Ascending aorta (tissue), 2 donors: Measurements from ENCODE around the gene GSG1L2. TPM values are rescaled to one million over a fixed set of nuclear protein-coding genes. Genes with fewer than 3 reads are reported as not detected.

Experiments used
- DNase-seq, 2 donors: peaks; one replicate each; pipeline ENCODE4 v3.0.0-alpha.2; 2019; ENCODE audit warnings: low spot score in 2 of 2
- H3K27ac ChIP-seq, 2 donors: fragments of 200-600 bp; sonication (generic); one replicate each; pipeline ENCODE4 v1.5.1; 2016 to 2017; ENCODE audit warnings: mild to moderate bottlenecking in 1 of 2
- H3K27me3 ChIP-seq: fragments of 200-600 bp; sonication (generic); one replicate; pipeline ENCODE4 v1.5.1; 2017
- H3K36me3 ChIP-seq, 2 donors: fragments of 200-600 bp; sonication (generic); one replicate each; pipeline ENCODE4 v1.5.1; 2016
- H3K4me1 ChIP-seq, 2 donors: fragments of 200-600 bp; sonication (generic); one replicate each; pipeline ENCODE4 v1.5.1; 2016 to 2017; ENCODE audit warnings: mild to moderate bottlenecking in 1 of 2
- H3K4me3 ChIP-seq, 2 donors: fragments of 200-600 bp; sonication (generic); one replicate each; pipeline ENCODE4 v1.5.1; 2016 to 2017; ENCODE audit warnings: mild to moderate bottlenecking in 1 of 2
- H3K9me3 ChIP-seq, 2 donors: fragments of 200-600 bp; sonication (generic); one replicate each; pipeline ENCODE4 v1.5.1; 2016
- intact Hi-C: fragments of 100-400 bp; cut with DNase I; formaldehyde crosslinking; loops from one replicate; pipeline ENCODE4 v1.15.1; 2023
- total RNA-seq: library from RNA; depleted of rRNA; stranded (reverse); fragments of >200 nt; gene quantifications from one replicate; pipeline ENCODE4 v1.1.0, GENCODE V29; 2016
- TF ChIP-seq, protein P1 (sequence below), 3 experiments: fragments of 200-600 bp in 2 of 3; fragments of 450-650 bp in 1 of 3; sonication (generic) in 2 of 3; IDR thresholded peaks; one replicate each; pipeline ENCODE4 v1.5.1; 2016 to 2019; ENCODE audit warnings: antibody characterized with exemption in 3 of 3, mild to moderate bottlenecking in 1 of 3, moderate library complexity in 1 of 3

GSG1L2 gene
- total RNA-seq = not detected

DNA sequence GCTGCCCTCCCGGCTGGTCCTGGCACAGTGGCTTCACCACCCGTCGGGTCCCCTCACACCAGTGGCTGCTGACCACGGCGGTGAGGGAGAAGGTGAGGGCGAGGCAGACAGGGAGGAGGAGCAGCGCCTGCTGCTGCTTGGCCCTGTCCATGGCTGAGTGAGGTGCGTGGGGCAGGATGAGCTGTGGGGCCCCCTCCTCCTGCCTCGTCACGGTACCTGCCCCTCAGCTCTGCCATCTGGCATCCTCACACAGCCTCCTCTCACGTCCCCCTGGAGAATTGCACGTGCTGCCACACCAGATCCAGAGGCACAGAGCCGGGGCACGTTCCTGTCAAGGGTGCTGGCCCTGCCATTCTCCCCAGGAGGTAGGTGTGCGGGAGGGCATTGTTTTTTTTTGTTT is at the start of gene GSG1L2:
Gene GSG1L2 (minus strand): TSS at position 159 of the 400 bp plus-strand sequence. CDS start 8 bp downstream, at position 151.
- TF ChIP-seq, protein P1, sequence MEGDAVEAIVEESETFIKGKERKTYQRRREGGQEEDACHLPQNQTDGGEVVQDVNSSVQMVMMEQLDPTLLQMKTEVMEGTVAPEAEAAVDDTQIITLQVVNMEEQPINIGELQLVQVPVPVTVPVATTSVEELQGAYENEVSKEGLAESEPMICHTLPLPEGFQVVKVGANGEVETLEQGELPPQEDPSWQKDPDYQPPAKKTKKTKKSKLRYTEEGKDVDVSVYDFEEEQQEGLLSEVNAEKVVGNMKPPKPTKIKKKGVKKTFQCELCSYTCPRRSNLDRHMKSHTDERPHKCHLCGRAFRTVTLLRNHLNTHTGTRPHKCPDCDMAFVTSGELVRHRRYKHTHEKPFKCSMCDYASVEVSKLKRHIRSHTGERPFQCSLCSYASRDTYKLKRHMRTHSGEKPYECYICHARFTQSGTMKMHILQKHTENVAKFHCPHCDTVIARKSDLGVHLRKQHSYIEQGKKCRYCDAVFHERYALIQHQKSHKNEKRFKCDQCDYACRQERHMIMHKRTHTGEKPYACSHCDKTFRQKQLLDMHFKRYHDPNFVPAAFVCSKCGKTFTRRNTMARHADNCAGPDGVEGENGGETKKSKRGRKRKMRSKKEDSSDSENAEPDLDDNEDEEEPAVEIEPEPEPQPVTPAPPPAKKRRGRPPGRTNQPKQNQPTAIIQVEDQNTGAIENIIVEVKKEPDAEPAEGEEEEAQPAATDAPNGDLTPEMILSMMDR (IDR thresholded peaks at IDR 0.05) = no peak
- H3K4me1 ChIP-seq = no peaks in the 10 kb centered on the region
- no peak for DNase-seq
- no peaks in the 10 kb centered on the region for H3K36me3 ChIP-seq
- no peak within 1 kb of the TSS for H3K4me3 ChIP-seq
- no peaks in the 10 kb centered on the region for H3K9me3 ChIP-seq
- no peak within 1 kb of the TSS for H3K27ac ChIP-seq
- no peaks in the 10 kb centered on the region for H3K27me3 ChIP-seq
- intact Hi-C loops = no loop called here

DNA sequence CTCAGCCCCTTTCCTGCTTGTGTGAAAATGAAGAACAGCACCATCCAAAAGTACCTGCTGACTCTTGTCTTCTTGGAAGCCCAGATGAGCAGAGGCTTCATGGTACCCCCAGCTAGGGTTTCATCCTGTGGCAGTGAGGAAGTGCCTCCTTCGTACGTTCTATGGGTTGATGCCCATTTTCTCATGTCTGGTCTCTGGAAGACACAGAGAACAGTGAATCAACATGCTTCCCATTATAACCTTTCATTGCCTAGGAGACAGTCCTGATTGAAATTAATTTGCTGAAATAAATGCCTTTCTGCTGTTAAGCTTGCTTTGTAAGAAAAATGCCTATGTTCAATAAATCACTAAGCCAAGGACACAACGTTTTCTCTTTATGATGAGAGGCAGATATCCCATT is 46.7 kb upstream of the GSG1L2 start:
- no peak overlapping the region for H3K4me3 ChIP-seq
- intact Hi-C loops = no loop called here
- TF ChIP-seq, protein P1 (IDR thresholded peaks at IDR 0.05) = no peak
- no peaks in the 10 kb centered on the region for H3K36me3 ChIP-seq
- H3K4me1 ChIP-seq = no peaks in the 10 kb centered on the region
- no peak overlapping the region for H3K27ac ChIP-seq
- H3K9me3 ChIP-seq = no peaks in the 10 kb centered on the region
- peak in 1 of 2 donors; percentile 7 for DNase-seq
- no peaks in the 10 kb centered on the region for H3K27me3 ChIP-seq

DNA sequence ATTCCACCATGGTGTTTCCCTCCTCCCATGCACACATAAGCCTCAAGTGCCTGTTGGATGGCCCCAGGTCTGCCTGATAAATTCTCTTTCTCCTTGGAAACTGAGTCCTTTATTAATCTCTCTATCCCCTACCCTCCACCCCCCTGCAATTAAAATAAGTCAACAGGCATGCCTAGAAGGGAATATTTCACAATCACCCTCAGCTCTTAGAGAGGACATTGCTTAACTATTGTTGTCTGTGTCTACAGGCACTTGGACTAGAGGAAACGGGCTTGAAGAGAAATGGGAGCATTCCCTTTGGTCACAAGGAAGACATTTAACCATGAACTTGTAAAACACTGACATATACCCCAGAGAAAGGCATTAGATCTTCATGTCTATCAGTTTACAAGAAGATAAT is 43.7 kb upstream of the GSG1L2 start:
- no peaks in the 10 kb centered on the region for H3K27me3 ChIP-seq
- intact Hi-C loops = no loop called here
- no peaks in the 10 kb centered on the region for H3K36me3 ChIP-seq
- no peak overlapping the region for H3K4me3 ChIP-seq
- TF ChIP-seq, protein P1 (IDR thresholded peaks at IDR 0.05) = no peak
- H3K4me1 ChIP-seq = no peaks in the 10 kb centered on the region
- peak in 1 of 2 donors; percentile 11 for DNase-seq
- H3K27ac ChIP-seq = no peak overlapping the region
- H3K9me3 ChIP-seq = no peaks in the 10 kb centered on the region

- H3K27ac ChIP-seq = no peak overlapping the region
- H3K4me1 ChIP-seq = no peaks in the 10 kb centered on the region
- no peak for DNase-seq
- intact Hi-C loops = no loop called here
- no peaks in the 10 kb centered on the region for H3K9me3 ChIP-seq
- TF ChIP-seq, protein P1 (IDR thresholded peaks at IDR 0.05) = no peak
- no peaks in the 10 kb centered on the region for H3K36me3 ChIP-seq
- no peaks in the 10 kb centered on the region for H3K27me3 ChIP-seq
- H3K4me3 ChIP-seq = no peak overlapping the region
These were observed 41.1 kb upstream of the GSG1L2 start for GRCh38 chr17:9862949-9863348.

DNA sequence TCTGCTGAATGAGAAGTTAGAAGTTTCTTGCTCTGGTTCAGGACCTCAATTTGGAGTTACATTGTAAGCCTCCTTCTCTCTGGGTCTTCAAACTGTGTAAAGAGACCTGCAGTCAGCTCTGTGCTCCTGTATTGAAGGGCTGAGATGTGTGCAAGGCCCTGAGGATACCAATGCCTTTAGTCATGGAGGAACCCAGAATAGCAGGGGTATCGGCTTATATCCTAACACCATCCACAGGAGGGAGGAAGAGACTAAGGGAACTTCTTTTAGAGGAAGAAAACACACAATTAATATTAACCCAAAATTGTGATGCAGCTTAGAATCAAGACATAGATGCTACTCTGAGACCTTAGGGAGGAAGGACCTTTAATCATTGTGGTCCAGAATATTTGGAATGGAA is 40.3 kb upstream of the GSG1L2 start:
- H3K4me1 ChIP-seq = no peaks in the 10 kb centered on the region
- no peaks in the 10 kb centered on the region for H3K27me3 ChIP-seq
- H3K9me3 ChIP-seq = no peaks in the 10 kb centered on the region
- H3K4me3 ChIP-seq = no peak overlapping the region
- no peaks in the 10 kb centered on the region for H3K36me3 ChIP-seq
- no peak for DNase-seq
- no peak overlapping the region for H3K27ac ChIP-seq
- TF ChIP-seq, protein P1 (IDR thresholded peaks at IDR 0.05) = no peak
- intact Hi-C loops = no loop called here

GRCh38 chr17:9860851-9861250 is 39.0 kb upstream of the GSG1L2 start:
- intact Hi-C loops = no loop called here
- H3K27ac ChIP-seq = no peak overlapping the region
- no peak overlapping the region for H3K4me3 ChIP-seq
- no peaks in the 10 kb centered on the region for H3K36me3 ChIP-seq
- no peaks in the 10 kb centered on the region for H3K9me3 ChIP-seq
- TF ChIP-seq, protein P1 (IDR thresholded peaks at IDR 0.05) = no peak
- no peak for DNase-seq
- no peaks in the 10 kb centered on the region for H3K27me3 ChIP-seq
- H3K4me1 ChIP-seq = no peaks in the 10 kb centered on the region
